HepG2 (cell line): ENCODE measurements around the gene CARD9. TPM values are rescaled to one million over a fixed set of nuclear protein-coding genes. Genes with fewer than 3 reads are reported as not detected.

Source experiments
- ATAC-seq: fragments of 200-7000 bp; cut with Tn5 transposase; 3 replicates; pipeline ENCODE4 v1.9.1; 2020; ENCODE audit warnings: mild to moderate bottlenecking, moderate library complexity
- BruUV-seq: library from RNA; stranded (reverse); fragments of 400-500 nt; replicated peaks from 2 replicates; lab custom pipeline; 2021; lab: Mats Ljungman, UMichigan
- CTCF ChIA-PET: fragments of 300-600 bp; formaldehyde crosslinking; extraction: SDS; loops from one replicate; lab custom pipeline; 2021; ENCODE audit warnings: low total read pairs, inconsistent platforms, low intra/inter-chr PET ratio; lab: Yijun Ruan, JAX
- POLR2A ChIA-PET: fragments of 350-600 bp; sonication (Branson Sonifier 250); formaldehyde crosslinking; loops from one replicate; lab custom pipeline; 2020; ENCODE audit warnings: antibody characterized with exemption, inconsistent platforms; lab: Yijun Ruan, JAX
- DNase-seq: peaks from one replicate; pipeline ENCODE4 v3.0.0-alpha.2; 2015; ENCODE audit warnings: low spot score
- FAIRE-seq: peaks from 3 replicates; lab custom pipeline; 2011; peaks lifted over from hg19 to GRCh38; lab: Jason Lieb, UNC
- H2AFZ ChIP-seq: one replicate; pipeline ENCODE4 v1.6.1; 2011; ENCODE audit warnings: low read length, inconsistent platforms
- H3K27ac ChIP-seq: fragments of 300-600 bp; 3 replicates; pipeline ENCODE4 v1.8.0; 2011; ENCODE audit warnings: mixed run types, mild to moderate bottlenecking, mixed read lengths, low read length, inconsistent platforms; ENCODE audit not compliant: insufficient read depth; ENCODE audit errors: extremely low read length
- H3K27me3 ChIP-seq, 2 experiments: fragments of 200-600 bp in 1 of 2; 2 replicates in 1 of 2; 3 replicates in 1 of 2; pipeline versions ENCODE4 v1.6.0 to v1.8.0; 2011; ENCODE audit warnings: low read length in 2 of 2, mild to moderate bottlenecking in 2 of 2, moderate library complexity in 2 of 2, inconsistent platforms in 1 of 2; ENCODE audit not compliant: insufficient read depth in 2 of 2, control insufficient read depth in 1 of 2
- H3K36me3 ChIP-seq, 2 experiments: fragments of 200-600 bp in 1 of 2; replicated peaks in 1 of 2; 2 replicates in 1 of 2; 3 replicates in 1 of 2; pipeline versions ENCODE4 v1.5.1 to v1.8.0; 2011; ENCODE audit warnings: low read length in 2 of 2, inconsistent platforms in 1 of 2; ENCODE audit not compliant: insufficient read depth in 2 of 2, control insufficient read depth in 1 of 2
- H3K4me1 ChIP-seq: 2 replicates; pipeline ENCODE4 v1.5.1; 2012; ENCODE audit warnings: low read length, inconsistent platforms; ENCODE audit not compliant: insufficient read depth
- H3K4me2 ChIP-seq: 2 replicates; pipeline ENCODE4 v1.6.0; 2011; ENCODE audit warnings: low read depth, low read length, inconsistent platforms
- H3K4me3 ChIP-seq, 3 experiments: fragments of 200-600 bp in 1 of 3; sonication (generic), shearing (Covaris generic) in 1 of 3; replicated peaks in 1 of 3; 2 replicates each; pipeline ENCODE4 v1.5.1; 2011 to 2016; ENCODE audit warnings: low read length in 3 of 3, inconsistent platforms in 2 of 3, low read depth in 2 of 3, mild to moderate bottlenecking in 2 of 3, control low read depth in 1 of 3, mixed read lengths in 1 of 3; ENCODE audit not compliant: insufficient read depth in 1 of 3
- H3K79me2 ChIP-seq: one replicate; pipeline ENCODE4 v1.6.1; 2011; ENCODE audit warnings: low read length, inconsistent platforms; ENCODE audit not compliant: insufficient read depth
- H3K9ac ChIP-seq: 2 replicates; pipeline ENCODE4 v1.6.0; 2011; ENCODE audit warnings: mild to moderate bottlenecking, low read depth, low read length, inconsistent platforms; ENCODE audit not compliant: insufficient read depth
- H3K9me3 ChIP-seq: 2 replicates; pipeline ENCODE4 v1.5.1; 2012; ENCODE audit warnings: mild to moderate bottlenecking, low read length
- H4K20me1 ChIP-seq: 2 replicates; pipeline ENCODE4 v1.6.0; 2011; ENCODE audit warnings: inconsistent platforms, mild to moderate bottlenecking, low read length, moderate library complexity; ENCODE audit not compliant: insufficient read depth
- HNRNPL ChIP-seq: fragments of 200-400 bp; formaldehyde crosslinking; IDR thresholded peaks from 2 replicates; pipeline ENCODE4 v1.6.1; 2017; ENCODE audit warnings: mild to moderate bottlenecking, low read depth, low read length
- RELA ChIP-seq: sonication (generic); formaldehyde crosslinking; IDR thresholded peaks from 2 replicates; pipeline ENCODE4 v1.4.0; 2020; ENCODE audit warnings: missing genetic modification reagents
- STAT5B ChIP-seq: sonication (generic); formaldehyde crosslinking; IDR thresholded peaks from 2 replicates; pipeline ENCODE4 v1.4.0; 2020; ENCODE audit warnings: missing genetic modification reagents
- ZBTB33 ChIP-seq: sonication (generic); formaldehyde crosslinking; IDR thresholded peaks from 2 replicates; pipeline ENCODE4 v1.4.0; 2020; ENCODE audit warnings: missing genetic modification reagents
- WGBS: methylation state at CpG from one replicate; pipeline ENCODE4 v1.1.6; 2017; ENCODE audit warnings: low lambda C conversion rate; 5-methylcytosine and 5-hydroxymethylcytosine counted together
- in situ Hi-C: cut with HindIII; loops from 2 replicates; pipeline ENCODE4 v1.10.0; 2017; ENCODE audit warnings: low pct_unique_long_range_greater_than_20kb; ENCODE audit not compliant: extremely low pct_ligation_motif_present
- intact Hi-C: fragments of 100-400 bp; cut with micrococcal nuclease; formaldehyde crosslinking; loops from one replicate; pipeline ENCODE4 v1.10.0; 2022; ENCODE audit not compliant: unreplicated experiment
- polyA plus RNA-seq, 8 experiments: library from polyadenylated mRNA; depleted of rRNA in 3 of 8; stranded (reverse) in 7 of 8; unstranded in 1 of 8; fragments of >200 nt; fragmentation: Illumina TruSeq in 4 of 8; extraction: Trizol in 4 of 8; gene quantifications; 2 replicates each; pipeline versions ENCODE4 v1.2.1 to v1.2.3, GENCODE V29; 2011 to 2016; ENCODE audit warnings: low read depth in 4 of 8, missing spikeins in 1 of 8, mixed read lengths in 1 of 8; ENCODE audit not compliant: insufficient read depth in 1 of 8
- total RNA-seq, 5 experiments: library from RNA; depleted of rRNA; stranded (reverse); fragments of >200 nt; fragmentation: Illumina TruSeq; extraction: Trizol; gene quantifications; 2 replicates each; pipeline ENCODE4 v1.2.3, GENCODE V29; 2016; ENCODE audit warnings: low read depth in 1 of 5

The CARD9 gene
- total and polyA plus RNA-seq, 2 of the 13 experiments (the other 11 are each of a cell fraction or from before 2014, with no cell fraction given): 3.3 to 7.4 TPM

GRCh38 chr9:136334541-136334940 lies 38.9 kb downstream of the CARD9 start:
- WGBS: 69% methylated on average over 12 of the region's 21 CpGs
- FAIRE-seq (no peak), DNase-seq (no peak), ATAC-seq (no peak)
- Histone ChIP-seq H3K27me3 (peaks cover 8 to 37% of the 10 kb centered on the region in 2 experiments; a peak in 3 of 5 replicates), H3K27ac (no peak overlapping the region), H3K9me3 (no peaks in the 10 kb centered on the region), H4K20me1 (no peaks in the 10 kb centered on the region), H3K4me2 (no peak overlapping the region), H3K4me3 (no peak overlapping the region), H3K4me1 (peaks cover 25% of the 10 kb centered on the region), H3K9ac (no peak overlapping the region), H3K36me3 (no peaks in the 10 kb centered on the region), H2AFZ (no peak overlapping the region), H3K79me2 (no peaks in the 10 kb centered on the region)
- no peak for TF ChIP-seq RELA (CRISPR knock-in tag)
- peak; percentile 46; the same call in 1 of the 2 replicates for TF ChIP-seq HNRNPL
- intact Hi-C loops: no loop called here
- BruUV-seq: no TSS peak
- ChIA-PET CTCF (no interaction called here), POLR2A (interaction anchor here (1.2 kb wide), 1 partner anchor 38 kb away, joined by 3 read pairs; no protein-coding TSS in a partner anchor)
- in situ Hi-C loops: loop anchor here (25.0 kb wide), 1 partner anchor 303 kb away; no protein-coding TSS in a partner anchor

- no peaks in the 10 kb centered on the region for H3K36me3 ChIP-seq
- H4K20me1 ChIP-seq: no peaks in the 10 kb centered on the region
- no peak overlapping the region for H3K4me2 ChIP-seq
- H2AFZ ChIP-seq: no peak overlapping the region
- no peak overlapping the region for H3K4me3 ChIP-seq
- ChIA-PET CTCF (no interaction called here), POLR2A (no interaction called here)
- peaks cover 27% of the 10 kb centered on the region for H3K4me1 ChIP-seq
- BruUV-seq: no TSS peak
- H3K27me3 ChIP-seq: peaks cover 13 to 47% of the 10 kb centered on the region in 2 experiments; a peak in 4 of 5 replicates
- H3K27ac ChIP-seq: no peak overlapping the region
- FAIRE-seq (no peak), DNase-seq (no peak), ATAC-seq (no peak)
- TF ChIP-seq STAT5B (CRISPR knock-in tag) (no peak), ZBTB33 (CRISPR knock-in tag) (peak; percentile 45; the same call in 1 of the 2 replicates)
- WGBS: 68% methylated on average over 10 of the region's 17 CpGs
- H3K79me2 ChIP-seq: no peaks in the 10 kb centered on the region
- H3K9ac ChIP-seq: no peak overlapping the region
- no peaks in the 10 kb centered on the region for H3K9me3 ChIP-seq
- intact Hi-C loops (no loop called here), in situ Hi-C loops (loop anchor here (25.0 kb wide), 1 partner anchor 304 kb away; no protein-coding TSS in a partner anchor)
Observed at GRCh38 chr9:136333486-136333885, 40.0 kb downstream of the CARD9 start.
